Stimulated activated CD8-positive, alpha-beta memory T cell treated with anti-CD3 and anti-CD28 coated beads, Interleukin-4, amount 100 ng/mL, for 48 hours (primary cell): Measurements from ENCODE around the gene NCF2.

ENCODE experiments used
- DNase-seq: peaks from one replicate; pipeline ENCODE4 v3.0.0-alpha.2; 2020

The NCF2 gene

DNA sequence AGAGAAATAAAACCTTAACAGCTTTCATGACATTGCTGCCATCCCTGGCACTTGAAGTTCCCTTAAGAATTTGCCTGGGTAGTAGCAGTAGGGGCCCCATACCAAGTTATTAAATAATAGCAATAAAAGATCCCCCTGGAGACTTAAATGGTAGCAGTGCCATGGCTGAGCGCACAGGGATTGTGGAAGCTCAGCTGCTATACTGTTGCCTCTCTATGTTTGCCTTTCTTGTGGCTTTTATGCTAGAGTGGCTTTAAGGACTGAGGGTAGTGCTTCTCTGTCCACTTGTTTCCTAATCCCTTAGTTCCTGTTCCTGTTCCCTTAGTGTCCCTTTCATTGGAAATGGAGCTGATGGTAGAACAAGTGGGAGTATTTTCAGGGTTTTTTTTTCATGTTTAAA is 42.1 kb downstream of the NCF2 start:
- no peak for DNase-seq

DNA sequence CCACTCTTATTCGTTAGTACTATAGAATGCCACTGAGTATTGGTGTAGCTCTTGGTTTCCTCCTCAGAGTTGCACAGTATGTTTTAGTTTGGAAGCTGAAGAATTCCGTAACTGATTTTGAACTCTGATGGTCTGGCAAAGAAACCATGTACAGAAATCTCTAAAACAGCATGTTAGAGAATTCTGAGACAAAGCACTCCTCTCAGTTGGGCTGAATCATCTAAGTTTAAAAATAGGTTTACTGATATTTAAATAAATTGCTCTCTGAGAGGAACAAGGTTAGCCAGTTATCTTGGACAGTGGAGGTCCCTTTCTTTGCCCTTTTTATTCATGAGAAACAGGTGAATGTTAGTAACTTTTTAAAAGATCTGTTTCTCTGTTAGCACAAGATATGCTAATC is 43.8 kb downstream of the NCF2 start:
- DNase-seq, result no peak

DNA sequence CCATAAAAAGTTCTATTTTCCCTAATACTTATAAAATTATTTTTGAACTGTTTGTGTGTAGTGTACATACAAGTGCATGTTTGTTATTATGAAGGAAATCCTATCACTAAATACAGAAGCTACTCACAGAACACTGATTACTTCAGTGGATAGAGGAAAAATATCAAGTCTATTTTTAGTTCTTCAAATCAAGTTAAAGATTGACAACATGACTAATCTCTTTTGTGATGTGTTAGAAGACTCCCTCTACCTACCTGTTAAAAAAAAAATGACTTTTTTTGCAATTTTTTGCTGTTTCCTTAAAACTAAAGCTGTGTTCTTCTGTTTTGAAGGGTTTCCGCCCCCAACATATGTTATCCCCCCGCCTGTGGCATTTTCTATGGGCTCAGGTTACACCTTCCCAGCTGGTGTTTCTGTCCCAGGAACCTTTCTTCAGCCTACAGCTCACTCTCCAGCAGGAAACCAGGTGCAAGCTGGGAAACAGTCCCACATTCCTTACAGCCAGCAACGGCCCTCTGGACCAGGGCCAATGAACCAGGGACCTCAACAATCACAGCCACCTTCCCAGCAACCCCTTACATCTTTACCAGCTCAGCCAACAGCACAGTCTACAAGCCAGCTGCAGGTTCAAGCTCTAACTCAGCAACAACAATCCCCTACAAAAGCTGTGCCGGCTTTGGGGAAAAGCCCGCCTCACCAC is 45.5 kb downstream of the NCF2 start:
- no peak for DNase-seq

DNA sequence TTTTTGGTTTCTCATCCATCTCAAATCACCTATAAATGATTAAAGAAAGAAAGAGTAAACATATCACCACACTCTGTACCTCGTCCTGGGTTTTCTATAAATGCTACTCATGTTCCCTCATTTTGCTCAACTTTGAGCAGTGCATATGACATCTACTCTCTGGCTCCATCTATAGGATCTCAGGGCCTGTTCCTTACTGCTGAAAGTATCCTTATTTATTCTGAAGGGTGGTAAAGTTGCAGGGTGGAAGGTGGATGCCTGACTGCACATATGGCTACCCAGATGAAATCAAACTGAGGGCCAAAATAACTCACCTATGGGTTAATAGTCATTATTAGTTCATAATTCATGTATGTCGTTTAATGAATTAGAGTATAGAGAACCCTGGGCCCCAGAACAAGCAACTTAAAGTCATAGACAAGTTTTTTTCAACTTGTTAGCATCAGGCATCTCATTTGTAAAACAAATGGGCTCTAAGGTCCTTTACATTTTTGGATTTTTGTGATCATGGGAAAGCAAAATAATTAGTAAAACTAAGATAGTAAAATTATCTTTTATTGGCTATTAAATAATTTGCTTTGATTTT is 46.5 kb downstream of the NCF2 start:
- no peak for DNase-seq

DNA sequence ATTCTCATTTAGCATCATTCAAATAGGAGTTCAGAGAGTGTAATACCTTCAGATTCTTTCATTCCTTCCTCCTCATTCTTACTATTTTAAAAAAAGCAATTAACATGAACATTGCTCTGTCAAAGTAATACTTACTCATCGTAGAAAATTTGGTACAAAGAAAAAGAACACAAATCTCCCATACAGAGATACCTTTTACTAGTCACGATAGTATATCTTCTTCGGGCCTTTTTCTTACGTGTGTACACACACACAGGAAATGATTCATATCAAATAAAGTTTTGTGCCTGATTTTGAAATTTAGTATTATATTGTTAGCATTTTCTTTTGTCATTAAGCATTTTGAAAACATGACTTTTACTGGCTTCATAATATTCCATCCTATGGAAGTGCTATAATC is 52.9 kb downstream of the NCF2 start:
- no peak for DNase-seq

DNA sequence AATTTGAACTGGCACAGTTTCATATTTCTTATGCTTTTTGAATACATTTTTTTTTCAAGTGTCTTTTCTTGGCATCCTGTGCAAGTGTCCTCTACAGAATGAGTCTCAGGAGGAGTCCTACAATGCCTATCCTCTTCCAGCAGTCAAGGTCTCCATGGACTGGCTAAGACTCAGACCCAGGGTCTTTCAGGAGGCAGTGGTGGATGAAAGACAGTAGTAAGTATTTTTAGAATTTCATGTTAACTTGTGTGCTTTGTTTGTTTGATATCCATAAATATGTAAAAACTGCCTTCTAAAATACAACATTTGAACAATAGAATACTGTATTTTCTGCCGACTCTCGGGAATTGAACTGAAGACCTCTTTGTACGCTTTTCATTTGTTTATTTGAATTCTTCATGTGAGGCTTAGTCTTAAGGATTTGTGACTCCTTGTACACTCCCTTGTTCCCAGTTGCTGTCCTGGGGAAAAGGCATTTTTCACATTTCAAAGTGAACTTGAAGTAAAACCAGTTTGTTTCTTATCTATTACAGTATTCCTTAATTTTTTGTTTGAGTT is 56.6 kb downstream of the NCF2 start:
- DNase-seq, result no peak

DNA sequence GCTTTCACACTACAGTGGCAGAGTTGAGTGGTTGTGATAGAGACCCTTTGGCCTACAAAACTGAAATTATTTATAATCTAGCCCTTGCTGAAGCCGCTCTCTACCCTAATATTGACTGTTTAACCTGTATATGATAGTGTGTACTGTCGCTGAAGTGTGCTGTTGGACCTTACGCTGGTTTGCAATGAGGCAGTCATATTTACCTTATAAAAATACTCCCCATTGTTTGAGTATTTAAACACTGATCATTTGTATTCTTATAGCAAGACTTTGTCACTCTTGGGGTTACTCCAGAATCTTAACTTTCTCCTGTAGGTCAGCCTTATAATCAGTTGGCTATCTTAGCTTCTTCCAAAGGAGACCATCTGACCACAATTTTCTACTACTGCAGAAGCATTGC is 61.7 kb downstream of the NCF2 start:
- no peak for DNase-seq

DNA sequence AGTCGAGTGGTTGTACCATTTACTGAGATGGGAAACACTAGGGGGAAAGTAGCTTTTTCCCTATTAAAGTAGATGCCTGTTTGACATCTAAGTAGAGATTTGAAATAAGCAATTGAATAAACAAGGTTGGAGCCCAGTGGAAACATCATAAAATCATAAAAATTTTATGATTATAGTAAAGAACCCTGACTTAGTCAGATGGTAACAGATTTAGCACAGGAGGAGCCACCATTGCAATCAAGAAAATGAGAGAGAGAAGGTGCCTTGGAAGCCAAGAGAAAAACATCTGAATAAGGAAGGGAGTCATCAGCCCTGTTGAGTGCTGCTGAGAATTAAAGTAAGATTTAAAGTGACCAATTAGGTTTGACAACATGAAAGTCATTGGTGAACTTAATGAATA is 68.2 kb downstream of the NCF2 start:
- no peak for DNase-seq

DNA sequence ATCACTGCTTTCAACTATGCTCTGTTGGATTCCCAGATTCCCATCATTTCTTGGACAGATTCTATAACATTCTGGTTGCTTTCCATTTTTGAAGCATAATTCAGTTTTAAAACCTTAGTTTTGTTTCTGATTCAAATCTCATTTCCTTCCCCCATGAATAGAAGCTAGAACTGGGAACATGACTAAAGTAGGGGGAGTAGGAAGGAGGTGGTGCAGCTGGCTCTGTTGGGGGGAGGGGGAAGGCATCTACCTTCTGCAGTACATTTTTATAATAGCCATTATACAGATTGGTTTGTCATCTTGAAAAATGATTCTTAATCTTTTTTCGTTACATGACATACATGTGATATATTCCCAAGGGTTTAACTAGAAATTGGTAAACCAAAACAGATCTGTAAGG is 69.9 kb downstream of the NCF2 start:
- no peak for DNase-seq

DNA sequence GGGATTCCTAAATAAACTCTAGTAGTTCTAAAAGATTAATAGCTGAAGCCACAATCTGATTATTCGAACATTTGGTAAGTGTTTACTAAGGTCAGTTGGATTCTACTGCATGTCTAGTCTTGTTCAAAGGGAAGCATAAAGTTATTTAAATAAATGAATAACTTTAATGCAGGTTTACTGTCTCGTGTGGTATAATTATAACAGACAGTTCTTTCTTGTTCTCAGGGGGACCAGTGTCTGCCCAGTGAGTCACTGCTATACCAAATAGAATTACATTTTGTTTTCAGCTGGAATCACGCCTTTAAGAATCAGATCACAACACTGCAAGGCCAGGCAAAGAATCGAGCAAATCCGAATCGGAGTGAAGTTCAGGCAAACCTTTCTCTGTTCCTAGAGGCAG is 72.9 kb downstream of the NCF2 start:
- no peak for DNase-seq

DNA sequence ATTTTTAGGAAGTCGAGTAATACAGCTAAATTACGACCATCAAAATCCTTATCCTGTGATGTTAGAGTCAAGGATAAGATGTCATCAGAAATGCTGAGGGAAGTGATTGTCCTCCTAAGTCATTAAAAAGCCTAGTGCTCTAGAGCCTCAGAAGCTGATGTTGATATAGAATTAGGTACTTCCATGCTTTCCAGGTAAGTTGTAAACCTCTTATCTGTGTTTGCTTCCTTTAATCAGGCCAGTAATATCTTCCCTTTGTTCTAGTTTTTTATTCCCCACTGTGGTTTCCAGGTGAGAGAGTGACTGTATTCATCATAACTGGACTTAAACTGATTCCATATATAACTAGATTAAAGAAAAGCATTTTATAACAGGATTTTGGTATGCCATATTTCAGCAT is 73.5 kb downstream of the NCF2 start:
- no peak for DNase-seq

DNA sequence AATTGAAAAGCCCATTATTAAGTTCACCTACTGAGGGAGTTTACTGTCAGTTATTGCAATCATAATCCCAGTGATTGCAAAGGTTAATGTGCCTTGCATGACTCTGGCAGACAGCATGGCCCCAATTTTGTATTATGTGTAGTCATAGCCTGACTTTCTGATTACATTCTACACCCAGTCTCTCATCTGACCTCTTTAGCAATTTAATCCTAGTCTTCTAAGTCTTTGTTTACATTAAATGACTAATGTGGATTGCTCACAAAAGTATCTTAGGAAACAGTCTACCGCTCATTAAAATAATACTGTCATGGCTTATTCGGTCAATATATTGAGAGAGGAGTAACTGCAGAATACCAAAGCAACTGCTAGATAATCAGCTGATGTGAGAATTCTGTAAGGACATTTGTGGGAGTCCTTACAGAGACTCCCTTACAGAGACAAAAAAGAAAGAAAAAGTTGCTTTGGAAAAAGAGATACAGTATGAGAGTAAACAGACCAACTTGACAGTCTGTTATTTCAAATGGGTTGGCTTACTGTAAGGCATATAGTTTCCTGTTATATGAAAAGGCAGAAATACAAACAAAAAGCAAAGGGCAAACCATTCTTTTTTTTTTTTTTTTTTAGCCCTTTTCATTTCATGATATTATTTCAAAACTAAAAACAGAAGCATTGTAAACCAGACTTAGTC is 75.1 kb downstream of the NCF2 start:
- no peak for DNase-seq

DNA sequence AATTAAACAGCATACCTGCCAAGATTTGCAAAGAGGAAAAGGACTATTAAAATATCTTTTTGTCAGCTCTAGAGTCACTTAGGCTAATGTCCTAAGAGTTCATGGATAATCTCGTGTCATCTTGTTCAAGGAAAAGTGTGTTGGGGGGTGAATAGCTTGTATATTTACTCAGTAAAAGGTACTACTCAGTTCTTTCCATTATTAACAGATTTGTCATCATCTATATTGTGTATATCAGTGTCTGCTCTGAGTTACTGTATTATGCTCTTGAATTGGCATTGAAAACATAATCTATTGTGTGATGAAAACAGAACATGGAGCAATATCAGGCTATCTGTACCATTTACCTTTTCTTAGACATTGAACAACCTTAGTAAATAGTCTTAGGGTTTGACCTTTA is 76.0 kb downstream of the NCF2 start:
- DNase-seq, result no peak

DNA sequence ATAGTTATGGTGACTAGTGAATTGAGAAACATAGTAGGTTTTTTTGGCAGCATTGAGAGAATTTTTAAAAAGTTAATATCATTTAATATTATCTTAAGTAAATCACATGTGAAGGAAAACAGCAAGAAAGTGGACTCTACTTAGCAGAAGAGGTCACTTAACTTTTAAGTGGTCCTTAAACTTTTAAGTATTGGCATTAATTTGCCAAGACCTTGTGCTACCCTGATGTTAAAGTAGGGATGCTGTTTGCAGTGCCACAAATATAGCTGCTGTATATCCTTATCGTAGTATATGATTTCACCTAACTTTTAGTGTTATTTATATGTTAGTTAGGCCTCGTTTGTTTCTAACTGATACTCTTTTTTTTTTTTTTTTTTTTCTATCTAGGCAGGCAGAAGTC is 77.8 kb downstream of the NCF2 start:
- no peak for DNase-seq

DNA sequence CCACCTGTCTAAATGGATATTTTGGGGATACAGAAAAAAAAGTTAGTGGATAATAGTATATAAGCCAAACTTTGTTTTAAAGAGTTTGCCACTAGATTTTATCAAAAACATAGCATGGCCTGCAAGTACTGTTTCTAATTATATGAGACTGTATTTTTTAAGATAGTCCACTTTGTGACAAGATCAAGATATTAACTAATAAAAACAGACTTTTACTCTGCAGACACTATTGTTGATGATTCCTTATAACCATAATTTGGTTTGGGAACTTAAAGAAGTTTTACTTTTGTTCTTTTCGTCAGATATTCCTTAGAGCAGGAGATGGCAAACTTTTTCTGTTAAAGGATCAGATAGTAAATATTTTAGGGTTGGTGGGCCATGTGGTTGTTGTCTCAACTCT is 81.6 kb downstream of the NCF2 start:
- no peak for DNase-seq

DNA sequence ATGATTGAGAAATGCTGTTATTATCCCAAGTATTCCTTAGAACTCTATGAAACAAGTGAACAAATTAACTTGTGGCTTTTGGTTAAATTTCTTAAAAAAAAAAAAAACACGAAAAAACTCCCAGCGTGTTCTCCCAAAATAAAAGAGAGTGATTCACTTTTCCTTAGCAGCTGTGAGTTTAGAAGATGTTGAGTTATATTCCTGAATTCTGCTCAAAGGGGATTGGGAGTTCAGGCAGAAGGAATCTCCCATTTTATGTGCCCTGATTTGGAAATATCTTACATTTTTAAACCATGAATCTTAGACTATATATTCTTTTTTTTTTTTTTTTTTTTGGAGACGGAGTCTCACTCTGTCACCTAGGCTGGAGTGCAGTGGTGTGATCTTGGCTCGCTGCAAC is 83.7 kb downstream of the NCF2 start:
- no peak for DNase-seq
